Stimulated activated naive B cell treated with anti-CD40 and anti-IgM and Interleukin-4, amounts not matched to agents 10 μg/mL and 1 μg/mL and 100 μg/mL, for 72 hours (primary cell): ENCODE data around the gene CDK5RAP2.
"Not testable (repeated sequence)": the region's sequence is repeated elsewhere in the genome, so short reads cannot be mapped to it uniquely, and the experiment has no call there.

Experiments
- ATAC-seq, 2 donors: fragments of 150-1000 bp; cut with Tn5 transposase; replicated peaks; 2 replicates each; pipeline ENCODE4 v1.10.0; 2021; ENCODE audit warnings: moderate library complexity in 1 of 2
- DNase-seq: peaks from one replicate; pipeline ENCODE4 v3.0.0; 2021
- H3K27ac Mint-ChIP-seq: one replicate; pipeline ENCODE4 v1.8.0; 2022; ENCODE audit warnings: mild to moderate bottlenecking, mixed read lengths
- H3K27me3 Mint-ChIP-seq, 2 donors: one replicate each; pipeline ENCODE4 v1.8.0; 2022; ENCODE audit warnings: mixed read lengths in 2 of 2
- H3K36me3 Mint-ChIP-seq, 2 donors: one replicate each; pipeline ENCODE4 v1.8.0; 2022; ENCODE audit warnings: mixed read lengths in 2 of 2, mild to moderate bottlenecking in 1 of 2
- H3K4me1 Mint-ChIP-seq, 2 donors: one replicate each; pipeline ENCODE4 v1.8.0; 2022; ENCODE audit warnings: mixed read lengths in 2 of 2, mild to moderate bottlenecking in 1 of 2
- H3K4me3 Mint-ChIP-seq, 2 donors: one replicate each; pipeline ENCODE4 v1.8.0; 2022; ENCODE audit warnings: mild to moderate bottlenecking in 2 of 2, mixed read lengths in 2 of 2, moderate library complexity in 1 of 2
- H3K9me3 Mint-ChIP-seq, 2 donors: one replicate each; pipeline ENCODE4 v1.8.0; 2022; ENCODE audit warnings: mixed read lengths in 2 of 2, mild to moderate bottlenecking in 1 of 2

The CDK5RAP2 gene

GRCh38 chr9:120500733-120501132, 79.2 kb downstream of the CDK5RAP2 start:
- Mint-ChIP-seq H3K27me3 (no peaks in the 10 kb centered on the region), H3K36me3 (peaks cover 35 to 52% of the 10 kb centered on the region in 2 donors), H3K4me3 (no peak overlapping the region), H3K27ac (no peak overlapping the region), H3K4me1 (peaks cover 0 to 1% of the 10 kb centered on the region in 2 donors), H3K9me3 (peaks cover 4 to 5% of the 10 kb centered on the region in 2 donors)
- DNase-seq (no peak), ATAC-seq (no peak)

- not testable (repeated sequence) for H3K9me3 Mint-ChIP-seq, H3K27ac Mint-ChIP-seq, ATAC-seq, H3K27me3 Mint-ChIP-seq, H3K4me3 Mint-ChIP-seq, H3K4me1 Mint-ChIP-seq, DNase-seq
- H3K36me3 Mint-ChIP-seq, result peaks cover 28 to 39% of the 10 kb centered on the region in 2 donors
Measured at GRCh38 chr9:120497865-120498264, 82.1 kb downstream of the CDK5RAP2 start.

- not testable (repeated sequence) for H3K27ac Mint-ChIP-seq, DNase-seq, H3K27me3 Mint-ChIP-seq, ATAC-seq, H3K4me1 Mint-ChIP-seq, H3K4me3 Mint-ChIP-seq, H3K9me3 Mint-ChIP-seq
- H3K36me3 Mint-ChIP-seq, result peaks cover 18 to 27% of the 10 kb centered on the region in 2 donors
Measured at GRCh38 chr9:120496438-120496837, 83.5 kb downstream of the CDK5RAP2 start.

- Mint-ChIP-seq H3K27me3 (no peaks in the 10 kb centered on the region), H3K4me3 (no peak overlapping the region), H3K27ac (no peak overlapping the region), H3K36me3 (peaks cover 44 to 55% of the 10 kb centered on the region in 2 donors), H3K9me3 (peaks cover 1 to 4% of the 10 kb centered on the region in 2 donors), H3K4me1 (peaks cover 2 to 6% of the 10 kb centered on the region in 2 donors)
- DNase-seq (no peak), ATAC-seq (peak; percentile 69 to 83)
Measured at GRCh38 chr9:120490888-120491595, 88.9 kb downstream of the CDK5RAP2 start.

GRCh38 chr9:120486835-120487234, 93.1 kb downstream of the CDK5RAP2 start:
- DNase-seq (no peak), ATAC-seq (no peak)
- H3K4me3 Mint-ChIP-seq, result no peak overlapping the region
- no peak overlapping the region for H3K27ac Mint-ChIP-seq
- peaks cover 2 to 6% of the 10 kb centered on the region in 2 donors for H3K4me1 Mint-ChIP-seq
- no peaks in the 10 kb centered on the region for H3K9me3 Mint-ChIP-seq
- H3K27me3 Mint-ChIP-seq, result no peaks in the 10 kb centered on the region
- peaks cover 58 to 70% of the 10 kb centered on the region in 2 donors for H3K36me3 Mint-ChIP-seq

- H3K36me3 Mint-ChIP-seq, result peaks cover 60 to 73% of the 10 kb centered on the region in 2 donors
- DNase-seq (no peak), ATAC-seq (no peak)
- H3K27ac Mint-ChIP-seq, result no peak overlapping the region
- no peak overlapping the region for H3K4me3 Mint-ChIP-seq
- H3K9me3 Mint-ChIP-seq, result no peaks in the 10 kb centered on the region
- H3K4me1 Mint-ChIP-seq, result peaks cover 2 to 6% of the 10 kb centered on the region in 2 donors
- H3K27me3 Mint-ChIP-seq, result no peaks in the 10 kb centered on the region
Measured at GRCh38 chr9:120486347-120486746, 93.6 kb downstream of the CDK5RAP2 start.

- Mint-ChIP-seq H3K27ac (no peak overlapping the region), H3K27me3 (no peaks in the 10 kb centered on the region), H3K4me1 (peaks cover 1 to 4% of the 10 kb centered on the region in 2 donors), H3K36me3 (peaks cover 63 to 70% of the 10 kb centered on the region in 2 donors), H3K9me3 (no peaks in the 10 kb centered on the region), H3K4me3 (no peak overlapping the region)
- no peak for DNase-seq
- no peak for ATAC-seq
Measured at GRCh38 chr9:120485788-120486187, 94.2 kb downstream of the CDK5RAP2 start.

- H3K36me3 Mint-ChIP-seq, result peaks cover 52 to 59% of the 10 kb centered on the region in 2 donors
- H3K4me1 Mint-ChIP-seq, result no peaks in the 10 kb centered on the region
- ATAC-seq (no peak), DNase-seq (no peak)
- no peak overlapping the region for H3K4me3 Mint-ChIP-seq
- H3K9me3 Mint-ChIP-seq, result no peaks in the 10 kb centered on the region
- no peaks in the 10 kb centered on the region for H3K27me3 Mint-ChIP-seq
- H3K27ac Mint-ChIP-seq, result no peak overlapping the region
Measured at GRCh38 chr9:120484162-120484561, 95.8 kb downstream of the CDK5RAP2 start.

GRCh38 chr9:120482424-120483186, 97.4 kb downstream of the CDK5RAP2 start:
- DNase-seq (no peak), ATAC-seq (no peak)
- no peak overlapping the region for H3K27ac Mint-ChIP-seq
- H3K9me3 Mint-ChIP-seq, result no peaks in the 10 kb centered on the region
- peaks cover 43 to 56% of the 10 kb centered on the region in 2 donors for H3K36me3 Mint-ChIP-seq
- H3K4me1 Mint-ChIP-seq, result no peaks in the 10 kb centered on the region
- H3K4me3 Mint-ChIP-seq, result no peak overlapping the region
- no peaks in the 10 kb centered on the region for H3K27me3 Mint-ChIP-seq

- H3K36me3 Mint-ChIP-seq, result peaks cover 43 to 54% of the 10 kb centered on the region in 2 donors
- no peaks in the 10 kb centered on the region for H3K4me1 Mint-ChIP-seq
- H3K4me3 Mint-ChIP-seq, result no peak overlapping the region
- H3K9me3 Mint-ChIP-seq, result no peaks in the 10 kb centered on the region
- H3K27me3 Mint-ChIP-seq, result no peaks in the 10 kb centered on the region
- no peak overlapping the region for H3K27ac Mint-ChIP-seq
- no peak for ATAC-seq
- no peak for DNase-seq
Measured at GRCh38 chr9:120481846-120482245, 98.1 kb downstream of the CDK5RAP2 start.

- ATAC-seq (no peak), DNase-seq (no peak)
- no peak overlapping the region for H3K4me3 Mint-ChIP-seq
- H3K9me3 Mint-ChIP-seq, result no peaks in the 10 kb centered on the region
- H3K4me1 Mint-ChIP-seq, result no peaks in the 10 kb centered on the region
- peaks cover 38 to 49% of the 10 kb centered on the region in 2 donors for H3K36me3 Mint-ChIP-seq
- H3K27ac Mint-ChIP-seq, result no peak overlapping the region
- H3K27me3 Mint-ChIP-seq, result no peaks in the 10 kb centered on the region
Measured at GRCh38 chr9:120481248-120481647, 98.7 kb downstream of the CDK5RAP2 start.

GRCh38 chr9:120480707-120481106, 99.3 kb downstream of the CDK5RAP2 start:
- ATAC-seq (no peak), DNase-seq (no peak)
- H3K27ac Mint-ChIP-seq, result no peak overlapping the region
- no peaks in the 10 kb centered on the region for H3K9me3 Mint-ChIP-seq
- peaks cover 37 to 50% of the 10 kb centered on the region in 2 donors for H3K36me3 Mint-ChIP-seq
- H3K27me3 Mint-ChIP-seq, result no peaks in the 10 kb centered on the region
- H3K4me1 Mint-ChIP-seq, result no peaks in the 10 kb centered on the region
- no peak overlapping the region for H3K4me3 Mint-ChIP-seq

GRCh38 chr9:120478208-120478607, 101.8 kb downstream of the CDK5RAP2 start:
- Mint-ChIP-seq H3K27ac (no peak overlapping the region), H3K36me3 (peaks cover 39 to 58% of the 10 kb centered on the region in 2 donors), H3K27me3 (no peaks in the 10 kb centered on the region), H3K4me1 (no peaks in the 10 kb centered on the region), H3K9me3 (no peaks in the 10 kb centered on the region), H3K4me3 (no peak overlapping the region)
- DNase-seq (no peak), ATAC-seq (no peak)

- peaks cover 33 to 55% of the 10 kb centered on the region in 2 donors for H3K36me3 Mint-ChIP-seq
- H3K4me1 Mint-ChIP-seq, result no peaks in the 10 kb centered on the region
- H3K9me3 Mint-ChIP-seq, result no peaks in the 10 kb centered on the region
- H3K27ac Mint-ChIP-seq, result no peak overlapping the region
- no peak overlapping the region for H3K4me3 Mint-ChIP-seq
- ATAC-seq (peak; percentile 66 to 69), DNase-seq (no peak)
- no peaks in the 10 kb centered on the region for H3K27me3 Mint-ChIP-seq
Measured at GRCh38 chr9:120477534-120478001, 102.4 kb downstream of the CDK5RAP2 start.

- Mint-ChIP-seq H3K27ac (no peak overlapping the region), H3K36me3 (peaks cover 39 to 68% of the 10 kb centered on the region in 2 donors), H3K27me3 (no peaks in the 10 kb centered on the region), H3K4me3 (no peak overlapping the region), H3K4me1 (no peaks in the 10 kb centered on the region), H3K9me3 (no peaks in the 10 kb centered on the region)
- DNase-seq (no peak), ATAC-seq (no peak)
Measured at GRCh38 chr9:120475341-120475740, 104.6 kb downstream of the CDK5RAP2 start.
